Heart right ventricle (tissue), 16 donors: ENCODE data around the gene F2. TPM values are rescaled to one million over a fixed set of nuclear protein-coding genes. Genes with fewer than 3 reads are reported as not detected.

Experiments
- ATAC-seq, 8 donors: fragments of 200-7000 bp; cut with Tn5 transposase; one replicate each; pipeline ENCODE4 v1.9.1; 2020; ENCODE audit warnings: mild to moderate bottlenecking in 8 of 8, moderate library complexity in 8 of 8, moderate number of reproducible peaks in 1 of 8
- DNase-seq, 2 donors: peaks; one replicate each; pipeline ENCODE4 v3.0.0-alpha.2; 2020
- H3K27ac ChIP-seq, 10 donors: fragments of 200-600 bp; sonication (generic) in 2 of 10; one replicate each; pipeline versions ENCODE4 v1.5.0 to v1.8.0; 2020 to 2022; ENCODE audit warnings: mild to moderate bottlenecking in 3 of 10
- H3K27me3 ChIP-seq, 7 donors: fragments of 200-600 bp; one replicate each; pipeline ENCODE4 v1.8.0; 2021 to 2022; ENCODE audit warnings: mild to moderate bottlenecking in 2 of 7
- H3K36me3 ChIP-seq, 9 donors: fragments of 200-600 bp; sonication (generic) in 1 of 9; one replicate each; pipeline versions ENCODE4 v1.5.0 to v1.8.0; 2020 to 2022; ENCODE audit warnings: mild to moderate bottlenecking in 2 of 9
- H3K4me1 ChIP-seq, 9 donors: fragments of 200-600 bp; sonication (generic) in 1 of 9; one replicate each; pipeline versions ENCODE4 v1.5.0 to v1.8.0; 2020 to 2022; ENCODE audit warnings: mild to moderate bottlenecking in 4 of 9
- H3K4me3 ChIP-seq, 10 donors: fragments of 200-600 bp; sonication (generic) in 2 of 10; one replicate each; pipeline versions ENCODE4 v1.5.0 to v1.8.0; 2020 to 2022; ENCODE audit warnings: mild to moderate bottlenecking in 7 of 10, moderate library complexity in 2 of 10
- H3K9me3 ChIP-seq, 11 donors: fragments of 200-600 bp in 10 of 11; sonication (generic) in 2 of 11; one replicate each; pipeline versions ENCODE4 v1.5.0 to v1.8.0; 2013 to 2022; ENCODE audit warnings: mild to moderate bottlenecking in 2 of 11, control low read depth in 1 of 11, moderate library complexity in 1 of 11
- WGBS, 2 donors: extraction: QIAGEN DNeasy Blood & Tissue Kit; methylation state at CpG; one replicate each; pipeline ENCODE4 v1.1.7; 2013; ENCODE audit warnings: inconsistent platforms in 1 of 2; 5-methylcytosine and 5-hydroxymethylcytosine counted together
- intact Hi-C, 10 donors: fragments of 100-400 bp; cut with DNase I; formaldehyde crosslinking; loops; one replicate each; pipeline versions ENCODE4 v1.11.1 to v1.14.2; 2022
- polyA plus RNA-seq, 2 donors: library from polyadenylated mRNA; stranded (reverse); fragments of 200-250 nt; gene quantifications; one replicate each; pipeline ENCODE4 v1.2.3, GENCODE V29; 2013
- total RNA-seq, 10 donors: library from RNA; stranded (reverse); fragmentation: NEBNext Ultra II Directional in 3 of 10; extraction: Animal tissue kit (Norgen Biotek cat#: 25700) in 3 of 10; gene quantifications; one replicate each; pipeline versions ENCODE4 v1.2.1 to v1.2.4, GENCODE V29; 2021 to 2023
- TF ChIP-seq, protein P1 (sequence below), 9 donors: fragments of 200-600 bp; sonication (generic) in 2 of 9; IDR thresholded peaks; one replicate each; pipeline versions ENCODE4 v1.5.0 to v1.8.0; 2021 to 2022; ENCODE audit warnings: antibody characterized with exemption in 9 of 9, mild to moderate bottlenecking in 5 of 9, moderate library complexity in 1 of 9
- donor health status: Arrhythmogenic right ventricular cardiomyopathy.
- donor health status: ischemic (EF 13 %, LVEDD 7.1; RV severe dilation, severe dysfunction).
- donor health status: healthy with polysubstance abuse.
- donor health status: DM: no; HTN: yes; CAD: no.
- donor health status: DM: no; HTN: no; CAD: no.
- donor health status: ischemic (EF 25% LVEDD 6.9; RV normal size, moderate dysfunction).
- donor health status: ischemic (EF 25% LVEDD 5.7; RV mildly dilated, moderate dysfunction).
- donor health status: healthy.
- donor health status: DM: yes; HTN: yes; CAD: no.
- donor health status: Ischemic cardiomyopathy.
- donor health status: ischemic (EF 35%, LVEDD 5.7; RV mildly dilated, moderate dysfunction).
- donor health status: nonischemic (EF 11% LVEDD 7.7; RV severe dilation, severe dysfunction).
- donor health status: DM: yes; HTN: yes; CAD: no.
- donor health status: PGD.
- donor health status: ischemic (EF 29% LVEDD 5.4; RV normal size, mild dysfunction).
- donor health status: nonischemic (EF 23%, LVEDD 6.1; RV moderate dilation, normal function).

The F2 gene
- total and polyA plus RNA-seq, 12 donors, result 0.04 to 0.31 (median 0.19) TPM; not detected in 8

DNA sequence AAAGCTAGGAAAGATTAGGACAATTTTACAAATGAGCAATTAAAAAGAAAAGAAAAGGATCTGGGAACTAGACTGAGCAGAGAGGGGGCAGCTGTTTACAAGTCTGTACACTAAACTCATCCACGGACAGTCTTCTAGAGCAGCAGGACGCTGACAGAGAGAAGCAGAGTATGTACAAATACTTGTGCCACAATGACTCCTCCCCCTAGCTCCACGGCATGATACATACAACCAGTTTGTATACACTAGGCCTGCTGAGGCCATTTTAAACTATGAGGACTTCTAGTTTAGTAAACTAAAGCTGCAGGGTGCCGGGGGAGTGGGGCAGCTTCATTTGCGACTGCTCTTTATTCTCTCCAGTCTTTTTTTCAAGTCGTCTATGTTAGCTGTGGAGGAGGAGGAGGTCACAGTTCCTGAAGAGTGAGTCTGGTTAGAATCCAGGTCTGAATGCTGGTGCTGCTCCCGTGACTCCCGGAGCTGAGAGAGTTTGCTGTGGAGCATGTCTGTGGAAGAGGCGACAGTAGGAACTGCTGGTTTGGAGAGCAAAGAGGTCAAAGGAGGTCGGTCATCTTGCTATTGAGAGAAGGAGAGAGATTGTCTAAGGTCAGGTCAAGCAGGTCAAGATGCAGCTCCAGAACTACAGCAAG is 24.8 kb downstream of the F2 start:
- peak overlapping the region in 1 of 10 donors; percentile 31 for H3K27ac ChIP-seq

DNA sequence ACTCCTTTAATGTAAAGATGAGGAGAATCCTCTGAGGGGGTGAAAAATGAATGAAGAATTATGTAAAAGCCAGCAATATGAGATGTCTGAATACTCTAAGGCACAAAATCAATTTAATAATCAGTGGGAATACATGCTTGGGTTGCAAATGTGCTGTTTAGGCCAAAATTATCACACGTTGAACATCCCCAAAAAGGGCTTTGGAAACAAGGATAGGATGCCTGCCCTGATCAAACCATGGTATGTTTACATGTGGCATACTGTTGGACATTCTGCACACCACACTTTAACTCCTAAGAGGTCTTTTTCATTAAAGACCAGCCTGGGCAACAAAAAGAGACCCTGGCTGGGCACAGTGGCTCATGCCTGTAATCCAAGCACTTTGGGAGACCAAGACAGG is 26.3 kb downstream of the F2 start:
- Histone ChIP-seq H3K4me1 (peaks cover 0 to 5% (median 0%) of the 10 kb centered on the region in 9 donors), H3K27me3 (no peaks in the 10 kb centered on the region), H3K36me3 (peaks cover 0 to 98% (median 64%) of the 10 kb centered on the region in 9 donors), H3K27ac (no peak overlapping the region), H3K4me3 (no peak overlapping the region), H3K9me3 (no peaks in the 10 kb centered on the region)
- DNase-seq (no peak), ATAC-seq (no peak)
- intact Hi-C loops, result no loop called here
- 83 to 88% methylated on average over 1 of the region's 1 CpG for WGBS, 2 donors
- TF ChIP-seq, protein P1, sequence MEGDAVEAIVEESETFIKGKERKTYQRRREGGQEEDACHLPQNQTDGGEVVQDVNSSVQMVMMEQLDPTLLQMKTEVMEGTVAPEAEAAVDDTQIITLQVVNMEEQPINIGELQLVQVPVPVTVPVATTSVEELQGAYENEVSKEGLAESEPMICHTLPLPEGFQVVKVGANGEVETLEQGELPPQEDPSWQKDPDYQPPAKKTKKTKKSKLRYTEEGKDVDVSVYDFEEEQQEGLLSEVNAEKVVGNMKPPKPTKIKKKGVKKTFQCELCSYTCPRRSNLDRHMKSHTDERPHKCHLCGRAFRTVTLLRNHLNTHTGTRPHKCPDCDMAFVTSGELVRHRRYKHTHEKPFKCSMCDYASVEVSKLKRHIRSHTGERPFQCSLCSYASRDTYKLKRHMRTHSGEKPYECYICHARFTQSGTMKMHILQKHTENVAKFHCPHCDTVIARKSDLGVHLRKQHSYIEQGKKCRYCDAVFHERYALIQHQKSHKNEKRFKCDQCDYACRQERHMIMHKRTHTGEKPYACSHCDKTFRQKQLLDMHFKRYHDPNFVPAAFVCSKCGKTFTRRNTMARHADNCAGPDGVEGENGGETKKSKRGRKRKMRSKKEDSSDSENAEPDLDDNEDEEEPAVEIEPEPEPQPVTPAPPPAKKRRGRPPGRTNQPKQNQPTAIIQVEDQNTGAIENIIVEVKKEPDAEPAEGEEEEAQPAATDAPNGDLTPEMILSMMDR (IDR thresholded peaks at IDR 0.05), result no peak

More for the DNA sequence above, 24.8 kb downstream of the F2 start:
- 83 to 84% methylated on average over 10 of the region's 10 CpGs for WGBS, 2 donors
- H3K27me3 ChIP-seq, result no peaks in the 10 kb centered on the region
- H3K4me3 ChIP-seq, result no peak overlapping the region
- intact Hi-C loops, result no loop called here
- H3K36me3 ChIP-seq, result peaks cover 0 to 83% (median 54%) of the 10 kb centered on the region in 9 donors
- peaks cover 0 to 5% (median 0%) of the 10 kb centered on the region in 9 donors for H3K4me1 ChIP-seq
- ATAC-seq (peak in 1 of 8 donors; percentile 19), DNase-seq (no peak)
- H3K9me3 ChIP-seq, result no peaks in the 10 kb centered on the region
- TF ChIP-seq, protein P1 (IDR thresholded peaks at IDR 0.05), result no peak

DNA sequence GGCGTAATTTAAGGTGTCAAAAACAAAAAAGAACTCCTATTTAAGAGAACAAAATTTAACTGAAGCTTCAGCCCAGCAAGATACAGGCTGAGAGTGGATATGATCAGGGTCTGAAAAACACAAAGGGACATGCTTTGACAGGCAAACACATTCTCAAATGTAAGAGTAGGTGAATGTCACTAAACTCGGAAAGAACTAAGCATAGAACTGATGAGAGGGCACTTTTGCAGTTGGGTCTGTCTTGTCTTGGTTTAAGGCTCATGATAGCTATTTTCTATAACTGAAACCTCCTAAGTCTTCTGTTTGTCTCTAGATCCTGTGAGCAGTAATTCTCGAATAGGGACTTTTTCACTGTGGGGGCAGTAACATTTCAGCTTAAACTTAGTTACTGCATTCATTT is 27.0 kb downstream of the F2 start:
- peaks cover 0 to 100% (median 71%) of the 10 kb centered on the region in 9 donors for H3K36me3 ChIP-seq
- TF ChIP-seq, protein P1 (IDR thresholded peaks at IDR 0.05), result no peak
- H3K27me3 ChIP-seq, result no peaks in the 10 kb centered on the region
- H3K4me1 ChIP-seq, result peaks cover 0 to 5% (median 0%) of the 10 kb centered on the region in 9 donors
- no peak overlapping the region for H3K4me3 ChIP-seq
- DNase-seq, result no peak
- 93% methylated on average over 3 of the region's 3 CpGs for WGBS, 2 donors
- no peaks in the 10 kb centered on the region for H3K9me3 ChIP-seq
- no peak for ATAC-seq
- intact Hi-C loops, result no loop called here
- no peak overlapping the region for H3K27ac ChIP-seq

DNA sequence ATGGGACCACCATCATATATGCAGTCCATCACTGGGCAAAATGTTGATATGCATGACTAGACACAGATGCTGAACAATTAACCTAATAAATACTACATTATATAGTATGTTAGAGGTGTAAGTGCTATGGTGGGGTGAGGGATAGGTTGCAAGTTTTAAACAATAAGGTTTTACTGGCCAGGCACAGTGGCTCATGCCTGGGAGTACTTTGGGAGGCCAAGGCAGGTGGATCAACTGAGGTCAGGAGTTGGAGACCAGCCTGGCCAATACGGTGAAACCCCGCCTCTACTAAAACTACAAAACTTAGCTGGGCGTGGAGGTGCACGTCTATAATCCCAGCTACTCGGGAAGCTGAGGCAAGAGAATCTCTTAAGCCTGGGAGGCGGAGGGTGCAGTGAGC is 28.1 kb downstream of the F2 start:
- Histone ChIP-seq H3K27ac (no peak overlapping the region), H3K27me3 (no peaks in the 10 kb centered on the region), H3K4me3 (no peak overlapping the region), H3K4me1 (no peaks in the 10 kb centered on the region), H3K9me3 (no peaks in the 10 kb centered on the region), H3K36me3 (peaks cover 0 to 100% (median 79%) of the 10 kb centered on the region in 9 donors)
- intact Hi-C loops, result no loop called here
- no peak for ATAC-seq
- 94 to 96% methylated on average over 6 of the region's 6 CpGs for WGBS, 2 donors
- TF ChIP-seq, protein P1 (IDR thresholded peaks at IDR 0.05), result no peak
- no peak for DNase-seq
